ENCODE measurements around the gene HDDC3. TPM values are rescaled to one million over a fixed set of nuclear protein-coding genes. Genes with fewer than 3 reads are reported as not detected.

The HDDC3 gene
- total and polyA plus RNA-seq, 9 of the 15 experiments (the other 6 are each of a cell fraction or from before 2014, with no cell fraction given), result 14.9 to 55.8 (median 36.9) TPM

- TF ChIP-seq SNAPC5 (CRISPR knock-in tag; IDR thresholded peaks at IDR 0.05) (no peak), RBFOX2 (IDR thresholded peaks at IDR 0.05; ENCODE audit: low read depth, low read length) (peak; percentile 64; the same call in 1 of the 2 replicates), TOE1 (IDR thresholded peaks at IDR 0.05; ENCODE audit: borderline replicate concordance) (0 out of 2 replicates have a peak, but pooled peaks have one; percentile 30), TOE1 (CRISPR knock-in tag; IDR thresholded peaks at IDR 0.05; ENCODE audit: borderline replicate concordance, low read depth) (no peak; the same call in 1 of the 2 replicates), ZNF583 (CRISPR knock-in tag; IDR thresholded peaks at IDR 0.05) (no peak), PRDM10 (IDR thresholded peaks at IDR 0.05; ENCODE audit: partially characterized antibody) (peak; percentile 35), CREB1 (IDR thresholded peaks at IDR 0.05) (no peak), CREB1 (CRISPR knock-in tag; IDR thresholded peaks at IDR 0.05) (no peak; the same call in 1 of the 2 replicates), UBTF (IDR thresholded peaks at IDR 0.05; ENCODE audit: borderline replicate concordance in 1 of 2, low read depth in 2 of 2, low read length in 2 of 2) (peak in 1 of 2 experiments; percentile 67; a peak in 1 of 4 replicates), ZNF75A (CRISPR knock-in tag; IDR thresholded peaks at IDR 0.05) (no peak), ZNF551 (CRISPR knock-in tag; IDR thresholded peaks at IDR 0.05) (no peak), CXXC5 (CRISPR knock-in tag; IDR thresholded peaks at IDR 0.05) (peak; percentile 44; the same call in 1 of the 2 replicates), TBP (optimal IDR thresholded peaks at IDR 0.05; ENCODE audit: low read depth, low read length) (peak; percentile 6), ZFX (CRISPR knock-in tag; IDR thresholded peaks at IDR 0.05) (peak; percentile 56; the same call in 1 of the 2 replicates), MNT (conservative IDR thresholded peaks at IDR 0.05) (peak in 1 of 2 experiments; percentile 54; a peak in 1 of 4 replicates), POLR2AphosphoS5 (IDR thresholded peaks at IDR 0.05; ENCODE audit: control insufficient read depth, insufficient read depth, low read depth, low read length) (no peak), SRSF7 (optimal IDR thresholded peaks at IDR 0.05; ENCODE audit: low read depth, low read length) (no peak), KLF16 (IDR thresholded peaks at IDR 0.05) (no peak)
- TF ChIP-seq, protein P1, sequence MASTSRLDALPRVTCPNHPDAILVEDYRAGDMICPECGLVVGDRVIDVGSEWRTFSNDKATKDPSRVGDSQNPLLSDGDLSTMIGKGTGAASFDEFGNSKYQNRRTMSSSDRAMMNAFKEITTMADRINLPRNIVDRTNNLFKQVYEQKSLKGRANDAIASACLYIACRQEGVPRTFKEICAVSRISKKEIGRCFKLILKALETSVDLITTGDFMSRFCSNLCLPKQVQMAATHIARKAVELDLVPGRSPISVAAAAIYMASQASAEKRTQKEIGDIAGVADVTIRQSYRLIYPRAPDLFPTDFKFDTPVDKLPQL (IDR thresholded peaks at IDR 0.05; ENCODE audit: extremely low read depth, insufficient read length), result no peak
Observed at GRCh38 chr15:90934949-90935751, 2.8 kb upstream of the HDDC3 start, which contains the start of gene UNC45A (continued).
